Measurements from ENCODE around the gene NUDT3.

Gene NUDT3

GRCh38 chr6:34280216-34280615 lies 112.3 kb downstream of the NUDT3 start:
- Histone ChIP-seq H3K27ac (ENCODE audit: low read length) (no peak overlapping the region), H3K36me3 (replicated peaks; ENCODE audit: low read depth, low read length) (no peaks in the 10 kb centered on the region)
- TF ChIP-seq CTCF (IDR thresholded peaks at IDR 0.05; ENCODE audit: low read depth, low read length) (no peak), EZH2phosphoT487 (IDR thresholded peaks at IDR 0.05; ENCODE audit: low read depth) (no peak)

GRCh38 chr6:34278833-34279232 lies 113.6 kb downstream of the NUDT3 start:
- peaks cover under 1% of the 10 kb centered on the region for H3K4me1 ChIP-seq (ENCODE audit: low read length)
- H4K20me1 ChIP-seq (ENCODE audit: insufficient read depth, low read length), result no peaks in the 10 kb centered on the region
- no peaks in the 10 kb centered on the region for H3K27me3 ChIP-seq (ENCODE audit: low read depth, low read length)
- no peak overlapping the region for H3K4me2 ChIP-seq (ENCODE audit: low read length)
- H2AFZ ChIP-seq (ENCODE audit: low read depth, low read length), result no peak overlapping the region
- no peaks in the 10 kb centered on the region for H3K79me2 ChIP-seq (ENCODE audit: low read length)
- TF ChIP-seq EZH2phosphoT487 (IDR thresholded peaks at IDR 0.05; ENCODE audit: low read depth) (no peak), CTCF (IDR thresholded peaks at IDR 0.05; ENCODE audit: low read depth, low read length) (no peak)
- H3K27ac ChIP-seq (ENCODE audit: low read length), result no peak overlapping the region
- no peaks in the 10 kb centered on the region for H3K9me3 ChIP-seq (ENCODE audit: insufficient read depth, low read length)
- no peak overlapping the region for H3K9ac ChIP-seq (ENCODE audit: low read length)
- no peaks in the 10 kb centered on the region for H3K36me3 ChIP-seq (replicated peaks; ENCODE audit: low read depth, low read length)
- no peak overlapping the region for H3K4me3 ChIP-seq (ENCODE audit: low read length)

More at GRCh38 chr6:34280216-34280615, 112.3 kb downstream of the NUDT3 start:
- Histone ChIP-seq H3K9me3 (ENCODE audit: insufficient read depth, low read length) (no peaks in the 10 kb centered on the region), H2AFZ (ENCODE audit: low read depth, low read length) (no peak overlapping the region), H3K79me2 (ENCODE audit: low read length) (no peaks in the 10 kb centered on the region), H3K9ac (ENCODE audit: low read length) (no peak overlapping the region), H4K20me1 (ENCODE audit: insufficient read depth, low read length) (no peaks in the 10 kb centered on the region), H3K4me1 (ENCODE audit: low read length) (no peaks in the 10 kb centered on the region), H3K4me2 (ENCODE audit: low read length) (no peak overlapping the region), H3K27me3 (ENCODE audit: low read depth, low read length) (no peaks in the 10 kb centered on the region), H3K4me3 (ENCODE audit: low read length) (no peak overlapping the region)

GRCh38 chr6:34277763-34278112 lies 114.7 kb downstream of the NUDT3 start:
- H3K9me3 ChIP-seq (ENCODE audit: insufficient read depth, low read length), result no peaks in the 10 kb centered on the region
- H4K20me1 ChIP-seq (ENCODE audit: insufficient read depth, low read length), result no peaks in the 10 kb centered on the region
- no peak for TF ChIP-seq EZH2phosphoT487 (IDR thresholded peaks at IDR 0.05; ENCODE audit: low read depth)
- TF ChIP-seq CTCF (IDR thresholded peaks at IDR 0.05; ENCODE audit: low read depth, low read length), result no peak
- H3K4me3 ChIP-seq (ENCODE audit: low read length), result no peak overlapping the region
- H3K4me2 ChIP-seq (ENCODE audit: low read length), result no peak overlapping the region
- no peaks in the 10 kb centered on the region for H3K79me2 ChIP-seq (ENCODE audit: low read length)
- no peak overlapping the region for H2AFZ ChIP-seq (ENCODE audit: low read depth, low read length)
- H3K4me1 ChIP-seq (ENCODE audit: low read length), result peaks cover 9% of the 10 kb centered on the region
- no peak overlapping the region for H3K9ac ChIP-seq (ENCODE audit: low read length)
- no peak overlapping the region for H3K27ac ChIP-seq (ENCODE audit: low read length)
- no peaks in the 10 kb centered on the region for H3K36me3 ChIP-seq (replicated peaks; ENCODE audit: low read depth, low read length)
- no peaks in the 10 kb centered on the region for H3K27me3 ChIP-seq (ENCODE audit: low read depth, low read length)

GRCh38 chr6:34276881-34277762 lies 115.3 kb downstream of the NUDT3 start:
- Histone ChIP-seq H3K79me2 (ENCODE audit: low read length) (no peaks in the 10 kb centered on the region), H3K27me3 (ENCODE audit: low read depth, low read length) (no peaks in the 10 kb centered on the region), H3K4me3 (ENCODE audit: low read length) (no peak overlapping the region), H3K9me3 (ENCODE audit: insufficient read depth, low read length) (no peaks in the 10 kb centered on the region), H3K4me1 (ENCODE audit: low read length) (peaks cover 11% of the 10 kb centered on the region), H3K4me2 (ENCODE audit: low read length) (no peak overlapping the region), H3K9ac (ENCODE audit: low read length) (no peak overlapping the region), H3K36me3 (replicated peaks; ENCODE audit: low read depth, low read length) (no peaks in the 10 kb centered on the region), H3K27ac (ENCODE audit: low read length) (no peak overlapping the region), H4K20me1 (ENCODE audit: insufficient read depth, low read length) (no peaks in the 10 kb centered on the region), H2AFZ (ENCODE audit: low read depth, low read length) (no peak overlapping the region)
- TF ChIP-seq EZH2phosphoT487 (IDR thresholded peaks at IDR 0.05; ENCODE audit: low read depth), result no peak
- TF ChIP-seq CTCF (IDR thresholded peaks at IDR 0.05; ENCODE audit: low read depth, low read length), result no peak

Data from OCI-LY3 (cell line).